Esophagus muscularis mucosa (tissue), 4 donors: Measurements from ENCODE around the gene GPBP1. TPM values are rescaled to one million over a fixed set of nuclear protein-coding genes. Genes with fewer than 3 reads are reported as not detected.
A peak's percentile ranks its signal among the peaks of the same experiment; 100 is the strongest.
"Not testable (repeated sequence)": the region's sequence is repeated elsewhere in the genome, so short reads cannot be mapped to it uniquely, and the experiment has no call there.

ENCODE experiments used
- DNase-seq: peaks from one replicate; pipeline ENCODE4 v3.0.0-alpha.2; 2017; ENCODE audit errors: extremely low spot score
- H3K27ac ChIP-seq, 4 donors: fragments of 200-600 bp; sonication (generic); replicated peaks in 1 of 4; 1 replicate in 3 of 4; 2 replicates in 1 of 4; pipeline ENCODE4 v1.5.1; 2016 to 2019; ENCODE audit warnings: mild to moderate bottlenecking in 1 of 4
- H3K27me3 ChIP-seq, 4 donors: fragments of 200-600 bp; sonication (generic); one replicate each; pipeline versions ENCODE4 v1.5.1 to v1.6.0; 2016 to 2019
- H3K36me3 ChIP-seq, 4 donors: fragments of 200-600 bp; sonication (generic); one replicate each; pipeline ENCODE4 v1.5.1; 2016 to 2019
- H3K4me1 ChIP-seq, 4 donors: fragments of 200-600 bp; sonication (generic); one replicate each; pipeline ENCODE4 v1.5.1; 2016 to 2019
- H3K4me3 ChIP-seq, 4 donors: fragments of 200-600 bp; sonication (generic); 1 replicate in 2 of 4; 2 replicates in 2 of 4; pipeline ENCODE4 v1.5.1; 2016 to 2019; ENCODE audit warnings: mild to moderate bottlenecking in 4 of 4, moderate library complexity in 1 of 4
- H3K9me3 ChIP-seq, 4 donors: fragments of 200-600 bp; sonication (generic); 1 replicate in 3 of 4; 2 replicates in 1 of 4; pipeline ENCODE4 v1.5.1; 2016 to 2019
- CTCF ChIP-seq, 3 experiments: fragments of 200-600 bp in 2 of 3; fragments of 450-650 bp in 1 of 3; sonication (generic) in 2 of 3; IDR thresholded peaks; one replicate each; pipeline ENCODE4 v1.5.1; 2017 to 2019; ENCODE audit warnings: antibody characterized with exemption in 3 of 3, mild to moderate bottlenecking in 2 of 3, moderate library complexity in 1 of 3
- EP300 ChIP-seq: sonication (generic); formaldehyde crosslinking; IDR thresholded peaks from one replicate; pipeline ENCODE4 v1.6.1; 2017; ENCODE audit warnings: antibody characterized with exemption
- POLR2A ChIP-seq: fragments of 450-650 bp; IDR thresholded peaks from one replicate; pipeline ENCODE4 v1.6.1; 2017; ENCODE audit warnings: antibody characterized with exemption, moderate library complexity, mild to moderate bottlenecking, low read depth
- POLR2AphosphoS5 ChIP-seq, 2 donors: sonication (generic); formaldehyde crosslinking; IDR thresholded peaks; one replicate each; pipeline ENCODE4 v1.6.1; 2017; ENCODE audit warnings: antibody characterized with exemption in 2 of 2
- WGBS: methylation state at CpG from one replicate; pipeline ENCODE4 v1.1.5; 2018; 5-methylcytosine and 5-hydroxymethylcytosine counted together
- intact Hi-C: fragments of 100-400 bp; cut with DNase I; formaldehyde crosslinking; loops from one replicate; pipeline ENCODE4 v1.15.1; 2023
- total RNA-seq, 4 donors: library from RNA; depleted of rRNA; stranded (reverse); fragments of >200 nt; gene quantifications; one replicate each; pipeline versions ENCODE4 v1.1.0 to v1.2.1, GENCODE V29; 2016

Gene GPBP1
- total RNA-seq, 4 donors from 2014 or later: 41.8 to 54.0 (median 48.6) TPM

GRCh38 chr5:57164124-57164523, 9.7 kb upstream of the GPBP1 start:
- intact Hi-C loops: no loop called here
- TF ChIP-seq POLR2A: no peak
- no peak for TF ChIP-seq EP300
- TF ChIP-seq POLR2AphosphoS5 (IDR thresholded peaks at IDR 0.05): no peak
- TF ChIP-seq CTCF (IDR thresholded peaks at IDR 0.05): no peak
- WGBS: 89% methylated on average over 8 of the region's 8 CpGs
- DNase-seq: no peak
- Histone ChIP-seq H3K27ac (no peak overlapping the region), H3K4me1 (no peaks in the 10 kb centered on the region), H3K4me3 (no peak overlapping the region), H3K27me3 (no peaks in the 10 kb centered on the region), H3K9me3 (no peaks in the 10 kb centered on the region), H3K36me3 (no peaks in the 10 kb centered on the region)

- intact Hi-C loops, H3K27me3 ChIP-seq, H3K36me3 ChIP-seq, H3K27ac ChIP-seq, H3K4me1 ChIP-seq, H3K9me3 ChIP-seq, H3K4me3 ChIP-seq, DNase-seq: not testable (repeated sequence)
- 100% methylated on average over 3 of the region's 3 CpGs for WGBS
Observed at GRCh38 chr5:57165171-57165570, 8.7 kb upstream of the GPBP1 start.

GRCh38 chr5:57166276-57166675, 7.6 kb upstream of the GPBP1 start:
- intact Hi-C loops: no loop called here
- Histone ChIP-seq H3K27ac (no peak overlapping the region), H3K36me3 (no peaks in the 10 kb centered on the region), H3K9me3 (no peaks in the 10 kb centered on the region), H3K27me3 (no peaks in the 10 kb centered on the region), H3K4me1 (no peaks in the 10 kb centered on the region), H3K4me3 (no peak overlapping the region)
- whole genome bisulfite sequencing: 53% methylated on average over 2 of the region's 2 CpGs
- DNase-seq: no peak
- TF ChIP-seq POLR2AphosphoS5 (IDR thresholded peaks at IDR 0.05) (no peak), EP300 (no peak), CTCF (IDR thresholded peaks at IDR 0.05) (no peak), POLR2A (no peak)

GRCh38 chr5:57167201-57167600, 6.7 kb upstream of the GPBP1 start:
- no peak overlapping the region for H3K27ac ChIP-seq
- no peaks in the 10 kb centered on the region for H3K27me3 ChIP-seq
- H3K4me1 ChIP-seq: peaks cover under 1 to 4% (median 2%) of the 10 kb centered on the region in 4 donors
- H3K4me3 ChIP-seq: no peak overlapping the region
- intact Hi-C loops: no loop called here
- no peaks in the 10 kb centered on the region for H3K9me3 ChIP-seq
- DNase-seq: no peak
- no peak for TF ChIP-seq POLR2A
- TF ChIP-seq POLR2AphosphoS5 (IDR thresholded peaks at IDR 0.05): no peak
- TF ChIP-seq CTCF (IDR thresholded peaks at IDR 0.05): no peak
- TF ChIP-seq EP300: no peak
- no peaks in the 10 kb centered on the region for H3K36me3 ChIP-seq
- 97% methylated on average over 5 of the region's 5 CpGs for WGBS

- H3K27ac ChIP-seq, H3K27me3 ChIP-seq, H3K9me3 ChIP-seq, DNase-seq, H3K4me3 ChIP-seq, H3K36me3 ChIP-seq, intact Hi-C loops: not testable (repeated sequence)
- 95% methylated on average over 13 of the region's 13 CpGs for WGBS
- peaks cover 5 to 11% (median 10%) of the 10 kb centered on the region in 4 donors for H3K4me1 ChIP-seq
Observed at GRCh38 chr5:57170116-57170515, 3.7 kb upstream of the GPBP1 start.

- H3K27me3 ChIP-seq: no peaks in the 10 kb centered on the region
Observed at GRCh38 chr5:57171816-57172465, 1.9 kb upstream of the GPBP1 start.

More at GRCh38 chr5:57171816-57172465, 1.9 kb upstream of the GPBP1 start:
- Histone ChIP-seq H3K27ac (peak overlapping the region; percentile 97 to 100 (median 98)), H3K4me3 (peak overlapping the region; percentile 82 to 99 (median 92)), H3K36me3 (no peaks in the 10 kb centered on the region), H3K9me3 (no peaks in the 10 kb centered on the region), H3K4me1 (peaks cover 8 to 21% (median 20%) of the 10 kb centered on the region in 4 donors)
- no peak for TF ChIP-seq POLR2A
- TF ChIP-seq EP300: no peak
- TF ChIP-seq POLR2AphosphoS5 (IDR thresholded peaks at IDR 0.05): no peak
- TF ChIP-seq CTCF (IDR thresholded peaks at IDR 0.05): no peak
- DNase-seq: no peak
- 70% methylated on average over 16 of the region's 16 CpGs for whole genome bisulfite sequencing
- intact Hi-C loops: no loop called here
